Stimulated activated CD8-positive, alpha-beta memory T cell treated with anti-CD3 and anti-CD28 coated beads, Interleukin-15, amount 100 ng/mL, for 1 hour (primary cell): ENCODE results near the gene OR2M2.

Experiments
- DNase-seq: peaks from one replicate; pipeline ENCODE4 v3.0.0-alpha.2; 2020; ENCODE audit warnings: low read depth

Gene OR2M2, protein sequence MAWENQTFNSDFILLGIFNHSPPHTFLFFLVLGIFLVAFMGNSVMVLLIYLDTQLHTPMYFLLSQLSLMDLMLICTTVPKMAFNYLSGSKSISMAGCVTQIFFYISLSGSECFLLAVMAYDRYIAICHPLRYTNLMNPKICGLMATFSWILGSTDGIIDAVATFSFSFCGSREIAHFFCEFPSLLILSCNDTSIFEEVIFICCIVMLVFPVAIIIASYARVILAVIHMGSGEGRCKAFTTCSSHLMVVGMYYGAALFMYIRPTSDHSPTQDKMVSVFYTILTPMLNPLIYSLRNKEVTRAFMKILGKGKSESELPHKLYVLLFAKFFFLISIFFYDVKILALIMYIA

DNA sequence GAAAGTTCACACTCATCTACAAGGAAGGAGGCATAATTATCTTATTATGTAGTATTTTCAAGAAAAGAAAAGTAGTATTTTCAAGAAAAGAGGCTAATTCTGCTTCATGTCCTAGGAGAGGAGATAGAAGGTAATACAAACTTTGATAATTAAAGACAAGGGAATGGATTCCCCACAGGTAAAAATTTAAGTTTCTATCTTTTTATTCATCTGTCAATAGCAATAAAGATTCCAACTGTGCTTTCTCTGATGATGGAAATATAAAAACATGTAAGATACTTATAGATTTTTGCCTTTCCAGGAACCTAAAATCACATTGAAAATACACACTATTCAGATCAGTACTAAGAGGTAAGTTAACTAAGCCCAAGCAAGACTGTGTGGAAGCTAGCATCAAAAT lies at the start of gene OR2M2:
Gene OR2M2, plus strand, starts transcription at position 301 of the 400 bp plus-strand sequence. CDS start 5,165 bp downstream, outside the sequence.
- no peak for DNase-seq

DNA sequence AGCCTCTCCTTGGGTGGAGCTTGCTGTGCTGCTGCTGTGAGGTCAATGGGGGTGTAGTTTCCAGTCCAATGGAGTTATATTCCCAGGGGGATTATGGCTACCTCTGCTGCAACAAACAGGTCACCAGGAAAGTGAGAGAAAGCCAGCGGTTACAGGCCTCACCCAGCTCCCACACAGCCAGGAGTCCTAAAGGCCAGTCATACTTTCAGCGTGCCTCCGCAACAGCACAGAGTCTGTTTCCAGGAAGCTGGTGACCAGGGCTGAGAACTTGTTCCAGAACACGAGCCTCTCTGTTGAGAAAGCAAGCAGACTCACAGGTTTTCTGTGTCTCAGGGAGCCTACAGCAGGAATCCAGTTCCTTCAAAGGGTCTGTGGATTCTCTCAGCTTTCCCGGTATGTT lies 47.0 kb upstream of the OR2M2 start:
- no peak for DNase-seq

DNA sequence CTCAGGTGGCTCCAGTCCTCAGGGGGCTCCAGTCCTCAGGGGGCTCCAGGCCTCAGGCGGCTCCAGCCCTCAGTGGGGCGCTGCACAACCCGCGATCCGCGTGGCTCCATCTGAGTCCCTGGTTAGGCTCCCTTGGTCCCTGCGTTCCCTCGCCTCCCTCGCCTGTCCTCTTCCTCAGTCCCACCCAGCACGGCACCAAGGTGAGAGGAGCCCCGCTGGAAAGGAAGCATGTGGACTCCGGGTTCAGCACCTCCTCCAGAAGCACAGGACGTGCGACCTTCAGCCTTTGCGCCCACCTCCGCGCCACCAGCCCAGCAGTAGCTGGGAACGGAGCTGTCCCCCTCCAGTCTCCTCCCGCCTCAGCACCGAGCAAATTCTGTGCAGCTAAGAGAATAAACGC lies 37.8 kb upstream of the OR2M2 start:
- no peak for DNase-seq

DNA sequence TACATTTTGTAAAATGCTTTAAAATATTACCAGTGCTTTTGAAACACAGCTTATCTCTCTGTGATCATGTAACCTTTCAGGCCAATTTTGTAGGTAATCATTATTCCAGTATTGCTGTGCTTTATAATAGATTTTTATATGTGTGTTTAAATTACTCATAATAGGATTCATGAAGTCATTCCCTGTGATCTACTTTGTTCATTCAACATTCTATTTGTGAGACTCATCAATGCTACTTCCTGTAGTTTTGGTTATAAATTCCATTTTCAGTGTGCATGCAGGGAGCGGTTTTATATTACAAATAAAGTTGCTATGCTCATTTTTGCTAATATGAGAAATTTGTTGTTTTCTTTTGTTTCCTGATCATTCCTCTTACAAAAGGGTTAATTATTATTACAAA lies 33.8 kb upstream of the OR2M2 start:
- no peak for DNase-seq

DNA sequence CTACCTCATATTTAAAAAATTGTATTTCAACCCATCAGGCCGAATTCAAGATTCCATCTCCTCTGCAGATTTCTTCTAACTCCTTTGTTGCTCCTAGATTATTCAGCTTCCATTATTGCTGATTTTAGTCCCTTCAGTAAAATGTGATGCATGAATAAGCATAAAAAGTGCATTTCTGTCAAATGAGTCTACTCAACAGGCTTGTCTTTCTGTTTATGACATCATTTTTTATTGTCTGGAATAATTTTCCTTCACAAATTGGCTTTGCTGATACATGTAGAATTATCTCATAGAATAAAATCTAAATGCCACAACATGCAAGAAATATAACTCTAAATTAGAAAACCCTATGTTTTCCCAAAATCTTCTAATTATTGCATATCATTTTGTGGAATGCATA lies 31.3 kb upstream of the OR2M2 start:
- no peak for DNase-seq

DNA sequence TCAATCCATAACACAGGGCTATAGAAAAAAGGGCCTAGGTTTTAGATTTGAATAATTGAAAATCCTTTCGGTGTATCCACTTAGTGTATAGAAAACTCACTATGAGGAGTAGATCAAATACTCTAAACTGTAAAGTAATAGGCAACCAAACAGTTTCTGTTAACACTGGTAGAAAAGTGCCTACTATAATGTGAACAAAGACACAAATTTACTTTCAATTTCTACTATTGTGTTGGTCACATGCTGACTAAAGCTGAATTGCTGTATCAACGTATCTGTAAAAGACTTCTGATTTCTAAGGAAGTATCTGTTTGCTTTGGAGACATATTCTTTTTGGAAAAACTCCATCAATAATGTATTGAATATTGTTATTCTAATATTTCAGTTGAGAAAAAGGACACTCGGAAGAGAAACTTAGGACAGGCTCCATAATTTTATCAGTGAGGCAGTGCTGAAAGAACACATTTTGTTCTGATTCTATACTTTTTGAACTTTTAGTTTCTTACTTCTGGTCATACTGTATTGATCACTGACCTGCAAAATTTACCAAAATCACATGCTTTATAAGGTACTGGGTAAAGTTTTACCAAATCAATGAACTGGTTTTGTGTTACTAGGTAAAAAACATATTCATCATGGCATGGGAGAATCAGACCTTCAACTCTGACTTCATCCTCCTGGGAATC lies 30.0 kb upstream of the OR2M2 start, which contains the start of gene OR2M5:
Gene OR2M5, plus strand, starts transcription at position 636 of the 686 bp plus-strand sequence. Its CDS starts 0 bp downstream, at position 636.
- DNase-seq, result no peak

DNA sequence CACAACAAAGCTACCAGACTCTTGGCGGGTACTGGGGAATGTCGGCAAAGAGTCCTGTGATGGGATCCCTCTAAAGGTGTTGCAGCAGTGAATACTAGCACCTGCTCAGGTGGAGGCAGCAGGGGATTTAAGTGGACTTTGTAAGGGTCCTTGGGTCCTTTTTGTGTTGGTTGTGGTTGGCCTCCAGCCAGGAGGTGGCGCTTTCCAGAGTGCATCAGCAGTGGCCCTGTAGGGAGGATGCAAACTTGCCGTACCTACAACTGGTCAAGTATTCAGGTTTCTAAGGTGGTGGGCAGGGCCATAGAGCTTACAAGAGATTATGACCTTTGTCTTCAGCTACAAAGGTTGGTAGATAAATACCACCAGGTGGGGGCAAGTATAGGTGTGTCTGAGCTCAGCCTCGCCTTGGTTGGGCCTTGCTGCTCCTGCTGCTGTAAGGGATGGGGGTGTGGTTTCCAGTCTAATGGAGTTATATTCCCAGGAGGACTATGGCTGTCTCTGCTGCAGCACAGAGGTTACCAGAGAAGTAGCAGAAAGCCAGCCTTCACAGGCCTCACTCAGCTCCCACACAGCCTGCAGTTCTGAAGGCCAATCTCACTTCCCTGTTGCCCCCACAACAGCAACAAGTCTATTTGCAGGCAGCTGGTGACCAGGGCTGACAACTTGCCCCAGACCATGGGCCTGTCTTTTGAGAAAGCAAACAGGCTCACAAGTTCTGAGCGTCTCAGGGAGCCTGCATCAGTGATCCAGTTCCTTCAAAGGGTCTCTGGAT lies 22.4 kb upstream of the OR2M2 start:
- DNase-seq, result no peak

DNA sequence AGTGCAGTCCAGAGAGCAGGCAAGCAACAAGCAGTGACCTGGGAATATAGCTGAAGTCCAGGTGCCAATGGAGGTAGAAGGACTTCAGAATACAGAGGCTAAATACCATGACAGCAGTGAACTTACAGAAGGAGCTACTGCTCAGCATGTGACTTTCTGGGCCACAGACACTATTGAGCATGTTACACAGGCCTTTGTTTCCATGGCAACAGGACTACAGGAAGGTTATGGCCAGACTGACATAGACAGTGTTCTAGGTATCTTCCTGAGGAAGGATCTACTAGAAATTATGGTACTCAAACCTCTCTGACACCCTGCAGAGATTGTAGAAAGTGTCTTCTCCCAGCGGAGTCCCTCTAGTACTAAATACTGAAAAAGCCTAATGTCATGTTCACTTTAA lies 18.7 kb upstream of the OR2M2 start:
- no peak for DNase-seq

DNA sequence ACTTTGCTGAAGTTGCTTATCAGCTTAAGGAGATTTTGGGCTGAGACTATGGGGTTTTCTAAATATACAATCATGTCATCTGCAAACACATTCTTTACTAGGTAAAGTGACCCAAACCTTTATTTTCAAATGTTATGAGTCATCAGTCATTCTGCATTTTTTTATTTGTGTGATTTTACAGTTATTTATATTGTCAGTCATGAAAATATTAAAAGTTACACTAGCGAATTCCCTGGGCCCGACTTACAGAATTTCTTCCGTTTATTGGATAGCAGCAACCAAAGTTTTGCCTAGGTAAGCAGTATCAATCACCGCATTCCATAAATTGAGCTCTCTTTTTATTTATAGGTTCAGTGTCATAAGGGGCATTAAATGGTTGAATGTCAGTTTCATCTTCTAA lies 15.9 kb upstream of the OR2M2 start:
- no peak for DNase-seq

DNA sequence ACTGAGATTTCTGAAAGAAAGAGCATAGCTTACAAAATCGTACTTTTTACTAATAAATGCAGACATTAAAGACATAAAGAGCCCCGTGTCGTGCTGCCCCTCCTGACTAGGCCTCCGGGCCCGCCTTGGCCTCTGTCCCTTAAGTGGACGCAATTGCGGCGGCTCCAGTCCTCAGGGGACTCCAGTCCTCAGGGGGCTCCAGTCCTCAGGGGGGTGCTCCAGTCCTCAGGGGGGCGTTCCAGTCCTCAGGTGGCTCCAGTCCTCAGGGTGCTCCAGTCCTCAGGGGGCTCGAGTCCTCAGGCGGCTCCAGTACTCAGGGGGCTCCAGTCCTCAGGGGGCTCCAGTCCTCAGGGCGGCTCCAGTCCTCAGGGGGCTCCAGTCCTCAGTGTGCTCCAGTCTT lies 10.6 kb upstream of the OR2M2 start:
- DNase-seq, result no peak

DNA sequence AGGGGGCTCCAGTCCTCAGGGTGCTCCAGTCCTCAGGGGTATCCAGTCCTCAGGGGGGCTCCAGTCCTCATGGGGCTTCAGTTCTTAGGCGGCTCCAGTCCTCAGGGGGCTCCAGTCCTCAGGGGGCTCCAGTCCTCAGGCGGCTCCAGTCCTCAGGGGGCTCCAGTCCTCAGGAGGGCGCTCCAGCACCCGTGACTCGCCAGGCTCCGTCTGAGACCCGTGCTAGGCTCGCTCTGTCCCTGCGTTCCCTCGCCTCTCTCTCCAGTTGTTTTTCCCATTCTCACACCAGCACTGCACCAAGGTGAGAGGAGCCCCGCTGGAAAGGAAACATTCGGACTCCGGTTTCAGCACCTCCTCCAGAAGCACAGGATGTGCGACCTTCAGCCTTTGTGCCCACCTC lies 9.4 kb upstream of the OR2M2 start:
- no peak for DNase-seq

DNA sequence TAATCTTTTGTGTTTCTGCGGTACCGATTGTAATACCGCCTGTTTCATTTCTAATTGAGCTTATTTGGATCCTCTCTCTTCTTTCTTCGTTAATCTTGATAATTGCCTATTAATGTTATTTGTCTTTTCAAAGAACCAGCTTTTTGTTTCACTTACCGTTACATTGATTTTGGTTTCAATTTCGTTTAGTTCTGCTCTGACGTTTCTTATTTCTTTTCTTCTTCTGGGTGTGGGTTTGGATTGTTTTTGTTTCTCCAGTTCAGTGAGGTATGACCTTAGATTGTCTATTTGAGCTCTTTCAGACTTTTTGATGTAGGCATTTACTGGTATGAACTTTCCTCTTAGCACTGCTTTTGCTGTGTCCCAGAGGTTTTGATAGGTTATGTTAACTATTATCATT lies 9.4 kb downstream of the OR2M2 start:
- DNase-seq, result no peak

DNA sequence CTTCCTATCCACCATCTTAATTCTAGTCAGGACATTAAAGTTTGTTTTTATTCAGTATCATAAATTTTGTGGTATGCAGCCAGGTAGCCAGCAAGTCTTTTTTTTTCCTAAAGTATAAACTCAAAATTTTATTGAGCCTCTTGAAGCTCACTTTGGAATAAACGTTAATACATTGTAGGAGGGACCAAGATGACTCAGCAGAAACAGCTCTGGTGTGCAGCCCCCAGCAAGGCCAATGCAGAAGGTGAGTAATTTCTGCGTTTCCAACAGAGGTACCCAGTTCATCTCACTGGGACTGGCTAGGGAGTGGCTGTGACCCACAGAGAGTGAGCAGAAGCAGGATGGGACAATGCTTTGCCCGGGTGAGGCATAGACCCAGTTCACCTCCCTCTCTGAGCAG lies 12.7 kb downstream of the OR2M2 start:
- no peak for DNase-seq

DNA sequence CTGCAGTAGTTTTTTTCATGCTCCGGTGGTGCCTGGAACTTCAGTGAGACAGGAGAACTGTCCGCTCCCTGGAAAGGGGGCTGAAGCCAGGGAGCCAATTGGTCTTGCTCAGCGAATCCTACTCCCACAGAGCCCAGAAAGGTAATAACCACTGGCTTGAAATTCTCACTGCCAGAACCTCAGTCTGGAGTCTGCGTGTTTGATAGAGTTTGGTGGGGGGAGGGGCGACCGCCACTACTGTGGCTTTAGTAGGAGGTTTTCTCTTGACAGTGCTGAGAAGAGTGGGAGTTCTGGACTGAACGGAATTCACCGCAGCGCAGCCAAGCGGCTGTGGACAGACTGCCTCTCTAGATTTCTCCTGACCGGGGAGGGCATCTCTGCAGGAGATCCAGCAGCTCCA lies 14.4 kb downstream of the OR2M2 start:
- DNase-seq, result no peak

DNA sequence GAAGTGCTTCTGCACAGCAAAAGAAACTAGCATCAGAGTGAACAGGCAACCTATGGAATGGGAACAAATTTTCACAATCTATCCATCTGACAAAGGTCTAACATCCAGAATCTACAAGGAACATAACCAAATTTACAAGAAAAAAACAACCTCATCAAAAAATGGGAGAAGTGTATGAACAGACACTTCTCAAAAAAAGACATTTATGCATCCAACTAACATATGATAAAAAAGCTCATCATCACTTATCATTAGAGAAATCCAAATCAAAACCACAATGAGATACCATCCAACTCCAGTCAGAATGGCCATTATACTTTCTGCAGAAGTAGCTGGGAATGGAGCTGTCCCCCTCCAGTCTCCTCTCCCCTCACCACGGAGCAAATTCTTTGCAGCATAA lies 19.5 kb downstream of the OR2M2 start:
- no peak for DNase-seq

DNA sequence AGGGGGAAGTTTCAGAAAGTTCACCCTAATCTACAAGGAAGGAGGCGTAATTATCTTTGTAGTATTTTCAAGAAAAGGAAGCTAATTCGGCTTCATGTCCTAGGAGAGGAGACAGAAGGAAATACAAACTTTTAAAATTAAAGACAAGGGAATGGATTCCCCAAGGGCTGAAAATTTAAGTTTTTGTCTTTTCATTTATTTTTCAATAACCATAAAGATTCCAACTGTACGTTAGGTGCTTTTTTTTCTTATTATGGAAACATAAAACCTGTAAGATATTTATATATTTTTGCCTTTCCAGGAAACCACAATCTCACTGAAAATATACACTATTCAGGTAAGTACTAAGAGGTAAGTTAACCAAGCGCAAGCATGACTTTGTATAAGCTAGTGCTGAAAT lies 22.3 kb downstream of the OR2M2 start, which contains the start of gene OR2M3:
Gene OR2M3, plus strand, starts transcription at position 301 of the 400 bp plus-strand sequence. CDS start 5,803 bp downstream, outside the sequence.
- DNase-seq, result no peak

DNA sequence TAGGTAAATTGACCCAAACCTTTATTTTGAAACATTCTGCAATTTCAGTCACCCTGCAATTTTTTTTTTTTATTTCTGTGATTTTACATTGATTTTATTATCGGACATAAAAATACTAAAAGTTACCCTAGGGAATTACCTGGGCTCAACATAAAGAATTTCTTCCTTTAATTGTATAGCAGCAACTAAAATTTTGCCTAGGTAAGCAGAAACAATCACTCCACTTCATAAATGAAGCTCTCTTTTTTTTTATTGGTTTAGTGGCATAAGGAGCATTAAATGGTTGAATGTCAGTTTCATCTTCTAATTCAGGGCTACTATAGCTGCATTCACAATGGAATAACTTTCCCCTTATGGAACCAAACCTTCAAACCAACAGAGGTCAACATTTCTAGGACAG lies 41.3 kb downstream of the OR2M2 start:
- no peak for DNase-seq

DNA sequence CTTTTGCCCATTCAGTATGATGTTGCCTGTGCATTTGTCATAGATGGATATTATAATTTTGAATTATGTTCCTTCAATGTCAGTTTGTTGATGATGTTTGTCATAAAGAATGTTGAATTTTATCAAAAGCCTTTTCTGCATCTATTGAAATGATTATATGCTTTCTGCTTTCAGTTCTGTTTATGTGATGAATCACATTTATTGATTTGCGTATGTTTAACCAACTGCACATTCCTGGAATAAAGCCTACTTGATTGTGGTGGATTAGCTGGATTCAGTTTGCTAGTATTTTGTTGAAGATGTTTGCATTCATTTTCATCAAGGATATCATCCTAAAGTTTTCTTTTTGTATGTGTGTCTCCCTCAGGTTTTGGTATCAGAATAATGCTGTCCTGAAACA lies 50.9 kb downstream of the OR2M2 start:
- DNase-seq, result no peak

DNA sequence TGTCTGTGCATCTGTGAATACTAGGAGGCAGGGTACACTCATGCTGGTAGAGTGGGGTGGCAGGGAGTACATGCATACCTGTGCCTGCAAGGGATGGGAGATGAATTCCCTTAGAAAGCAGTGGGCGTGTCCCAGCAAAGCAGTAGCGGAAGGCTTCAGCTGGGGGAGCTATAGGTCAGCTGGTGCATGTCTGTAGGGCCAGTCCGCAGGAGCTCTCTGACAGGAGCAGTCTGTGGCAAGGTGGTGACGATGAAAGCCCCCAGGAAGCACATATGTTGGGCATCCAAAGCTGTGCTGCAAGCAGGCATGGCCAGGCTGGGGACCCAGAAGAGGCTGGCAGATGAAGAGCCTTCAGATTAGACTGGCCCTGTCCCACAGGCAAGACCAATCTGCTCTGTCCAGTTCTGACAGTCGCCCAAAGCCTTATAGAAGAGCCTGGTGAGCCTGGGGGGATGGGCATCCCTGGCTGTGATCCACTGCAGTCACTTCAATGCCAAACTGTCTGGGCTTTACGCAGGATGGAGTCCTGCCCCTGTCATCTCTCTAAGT lies 54.8 kb downstream of the OR2M2 start:
- DNase-seq, result no peak
